Testis (tissue), 2 donors: ENCODE results near the gene ATP2A3.

Experiments
- POLR2A ChIP-seq: fragments of 450-650 bp; IDR thresholded peaks from one replicate; pipeline ENCODE4 v1.6.1; 2017; ENCODE audit warnings: antibody characterized with exemption, mild to moderate bottlenecking, moderate library complexity
- TF ChIP-seq, protein P1 (sequence below), 3 experiments: fragments of 450-650 bp in 2 of 3; fragments of 200-600 bp in 1 of 3; sonication (generic) in 1 of 3; IDR thresholded peaks; one replicate each; pipeline ENCODE4 v1.5.1; 2016 to 2019; ENCODE audit warnings: antibody characterized with exemption in 3 of 3, mild to moderate bottlenecking in 2 of 3, moderate library complexity in 1 of 3

DNA sequence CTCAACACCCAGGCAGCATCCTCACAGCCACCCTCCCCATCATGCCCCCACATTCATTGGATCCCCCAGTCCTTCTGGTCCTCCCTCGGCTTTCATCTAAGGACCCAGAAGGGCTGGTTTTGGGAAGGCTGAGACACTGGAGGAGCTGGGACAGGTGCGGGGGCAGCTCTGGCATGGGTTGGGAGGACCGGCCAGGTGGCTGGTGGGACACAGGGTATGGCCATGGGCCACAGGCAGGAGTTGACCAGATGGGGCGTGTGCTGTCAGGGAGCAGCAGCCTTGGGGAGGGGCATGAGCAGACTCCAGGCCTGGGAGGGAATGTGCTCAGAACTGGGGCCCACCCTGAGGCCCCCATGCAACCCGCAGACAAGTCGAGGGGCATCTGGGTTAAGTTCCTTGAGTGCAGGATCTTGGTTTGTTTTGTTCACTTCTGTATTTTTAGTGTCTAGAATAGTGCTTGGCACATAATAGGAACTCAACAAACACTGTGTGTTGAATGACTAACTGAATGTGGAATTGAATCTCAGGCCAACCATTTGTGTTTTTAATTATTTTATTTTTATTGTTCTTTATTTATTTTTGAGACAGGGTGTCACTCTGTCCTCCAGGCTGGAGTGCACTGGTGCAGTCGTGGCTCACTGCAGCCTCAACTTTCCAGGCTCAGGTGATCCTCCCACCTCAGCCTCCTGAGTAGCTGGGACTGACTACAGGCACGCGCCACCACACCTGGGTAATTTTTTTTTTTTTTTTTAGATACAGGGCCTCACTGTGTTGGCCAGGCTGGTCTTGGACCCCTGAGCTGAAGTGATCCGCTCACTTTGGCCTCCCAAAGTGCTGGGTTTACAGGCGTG, 53.6 kb downstream of the ATP2A3 start:
- TF ChIP-seq, protein P1, sequence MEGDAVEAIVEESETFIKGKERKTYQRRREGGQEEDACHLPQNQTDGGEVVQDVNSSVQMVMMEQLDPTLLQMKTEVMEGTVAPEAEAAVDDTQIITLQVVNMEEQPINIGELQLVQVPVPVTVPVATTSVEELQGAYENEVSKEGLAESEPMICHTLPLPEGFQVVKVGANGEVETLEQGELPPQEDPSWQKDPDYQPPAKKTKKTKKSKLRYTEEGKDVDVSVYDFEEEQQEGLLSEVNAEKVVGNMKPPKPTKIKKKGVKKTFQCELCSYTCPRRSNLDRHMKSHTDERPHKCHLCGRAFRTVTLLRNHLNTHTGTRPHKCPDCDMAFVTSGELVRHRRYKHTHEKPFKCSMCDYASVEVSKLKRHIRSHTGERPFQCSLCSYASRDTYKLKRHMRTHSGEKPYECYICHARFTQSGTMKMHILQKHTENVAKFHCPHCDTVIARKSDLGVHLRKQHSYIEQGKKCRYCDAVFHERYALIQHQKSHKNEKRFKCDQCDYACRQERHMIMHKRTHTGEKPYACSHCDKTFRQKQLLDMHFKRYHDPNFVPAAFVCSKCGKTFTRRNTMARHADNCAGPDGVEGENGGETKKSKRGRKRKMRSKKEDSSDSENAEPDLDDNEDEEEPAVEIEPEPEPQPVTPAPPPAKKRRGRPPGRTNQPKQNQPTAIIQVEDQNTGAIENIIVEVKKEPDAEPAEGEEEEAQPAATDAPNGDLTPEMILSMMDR (IDR thresholded peaks at IDR 0.05), result no peak
- no peak for TF ChIP-seq POLR2A
